ENCODE results near the gene CLSTN2.

DNA sequence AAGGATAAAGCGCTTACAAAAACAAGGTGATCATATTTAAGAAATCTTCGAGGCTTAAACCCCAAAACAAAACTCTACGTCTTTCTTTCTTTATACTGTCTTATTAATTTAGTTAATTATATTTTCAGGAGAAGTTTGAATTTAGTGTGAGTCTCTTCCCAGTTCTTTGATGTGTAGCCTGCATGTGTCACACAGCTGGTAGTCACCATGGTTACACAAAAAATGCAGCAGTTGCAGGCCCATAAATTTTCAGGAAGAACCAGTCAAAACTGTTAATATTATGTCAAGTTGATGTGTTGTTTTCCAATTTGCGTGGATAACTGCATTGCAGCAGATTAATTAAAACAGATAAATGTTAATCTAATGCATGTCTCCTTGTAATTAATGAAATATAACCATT lies 10.4 kb downstream of the CLSTN2 start:
- TF ChIP-seq, protein P1, sequence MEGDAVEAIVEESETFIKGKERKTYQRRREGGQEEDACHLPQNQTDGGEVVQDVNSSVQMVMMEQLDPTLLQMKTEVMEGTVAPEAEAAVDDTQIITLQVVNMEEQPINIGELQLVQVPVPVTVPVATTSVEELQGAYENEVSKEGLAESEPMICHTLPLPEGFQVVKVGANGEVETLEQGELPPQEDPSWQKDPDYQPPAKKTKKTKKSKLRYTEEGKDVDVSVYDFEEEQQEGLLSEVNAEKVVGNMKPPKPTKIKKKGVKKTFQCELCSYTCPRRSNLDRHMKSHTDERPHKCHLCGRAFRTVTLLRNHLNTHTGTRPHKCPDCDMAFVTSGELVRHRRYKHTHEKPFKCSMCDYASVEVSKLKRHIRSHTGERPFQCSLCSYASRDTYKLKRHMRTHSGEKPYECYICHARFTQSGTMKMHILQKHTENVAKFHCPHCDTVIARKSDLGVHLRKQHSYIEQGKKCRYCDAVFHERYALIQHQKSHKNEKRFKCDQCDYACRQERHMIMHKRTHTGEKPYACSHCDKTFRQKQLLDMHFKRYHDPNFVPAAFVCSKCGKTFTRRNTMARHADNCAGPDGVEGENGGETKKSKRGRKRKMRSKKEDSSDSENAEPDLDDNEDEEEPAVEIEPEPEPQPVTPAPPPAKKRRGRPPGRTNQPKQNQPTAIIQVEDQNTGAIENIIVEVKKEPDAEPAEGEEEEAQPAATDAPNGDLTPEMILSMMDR (IDR thresholded peaks at IDR 0.05): no peak
- TF ChIP-seq POLR2A (IDR thresholded peaks at IDR 0.05) (no peak), EP300 (IDR thresholded peaks at IDR 0.05) (no peak)
